ENCODE results near the gene MSH5.

MSH5 gene

GRCh38 chr6:31702405-31702818 is 37.4 kb upstream of the MSH5 start:
- H2AK5ac ChIP-seq (ENCODE audit: low read length), result peak overlapping the region; percentile 95
- H3K79me1 ChIP-seq (ENCODE audit: low read length), result peaks cover 17% of the 10 kb centered on the region
- H3K18ac ChIP-seq (ENCODE audit: low read length), result peak overlapping the region; percentile 97
- H2BK15ac ChIP-seq (replicated peaks; ENCODE audit: low read depth), result no peak overlapping the region
- no peak overlapping the region for H2BK120ac ChIP-seq (ENCODE audit: low read depth, low read length)
- peaks cover 7% of the 10 kb centered on the region for H3K4me1 ChIP-seq (ENCODE audit: control insufficient read depth, low read depth, low read length)
- H2BK5ac ChIP-seq (ENCODE audit: low read length), result peak overlapping the region; percentile 86
- H3K4me2 ChIP-seq (ENCODE audit: low read length), result peak overlapping the region; percentile 99
- H3K56ac ChIP-seq (ENCODE audit: low read length), result peak overlapping the region; percentile 95
- peak; percentile 76 for DNase-seq
- no peak overlapping the region for H4K5ac ChIP-seq (ENCODE audit: low read length)
- no CpG with 5 or more reads among the region's 10 CpGs for WGBS (ENCODE audit: extremely low coverage, insufficient coverage, low lambda C conversion rate)
- H3K23ac ChIP-seq (ENCODE audit: low read length), result peak overlapping the region; percentile 81
- H3K4me3 ChIP-seq (ENCODE audit: low read length), result peak overlapping the region; percentile 99
- no peak overlapping the region for H4K8ac ChIP-seq (ENCODE audit: low read depth, low read length)
- no peaks in the 10 kb centered on the region for H3K27me3 ChIP-seq (ENCODE audit: insufficient read depth, low read length, poor library complexity)
- peak overlapping the region; percentile 95 for H3K27ac ChIP-seq (ENCODE audit: low read depth, low read length)
- H3K4ac ChIP-seq (ENCODE audit: low read depth, low read length), result peak overlapping the region; percentile 92
- peaks cover 3% of the 10 kb centered on the region for H3K36me3 ChIP-seq (ENCODE audit: control insufficient read depth, insufficient read depth, low read length)
- H3K79me2 ChIP-seq (ENCODE audit: control insufficient read depth, insufficient read depth, low read length), result peaks cover 17% of the 10 kb centered on the region
- peak overlapping the region; percentile 95 for H3K9ac ChIP-seq (ENCODE audit: low read length)

GRCh38 chr6:31702819-31703716 is 36.7 kb upstream of the MSH5 start, which contains the start of gene ABHD16A:
ABHD16A (minus strand) TSS chr6:31703324; CDS start chr6:31703281, 43 bp downstream.
- peaks cover 7% of the 10 kb centered on the region for H3K4me1 ChIP-seq (ENCODE audit: control insufficient read depth, low read depth, low read length)
- peak within 1 kb of the TSS; percentile 86 for H2BK5ac ChIP-seq (ENCODE audit: low read length)
- no peaks in the 10 kb centered on the region for H3K36me3 ChIP-seq (ENCODE audit: control insufficient read depth, insufficient read depth, low read length)
- no peak within 1 kb of the TSS for H2BK15ac ChIP-seq (replicated peaks; ENCODE audit: low read depth)
- peak within 1 kb of the TSS; percentile 95 for H3K56ac ChIP-seq (ENCODE audit: low read length)
- H3K18ac ChIP-seq (ENCODE audit: low read length), result peak within 1 kb of the TSS; percentile 97
- H2BK120ac ChIP-seq (ENCODE audit: low read depth, low read length), result peak within 1 kb of the TSS; percentile 77
- H3K79me1 ChIP-seq (ENCODE audit: low read length), result peaks cover 14% of the 10 kb centered on the region
- peak; percentile 99 for DNase-seq
- no peak within 1 kb of the TSS for H4K8ac ChIP-seq (ENCODE audit: low read depth, low read length)
- H4K5ac ChIP-seq (ENCODE audit: low read length), result no peak within 1 kb of the TSS
- H3K79me2 ChIP-seq (ENCODE audit: control insufficient read depth, insufficient read depth, low read length), result peaks cover 14% of the 10 kb centered on the region
- WGBS (ENCODE audit: extremely low coverage, insufficient coverage, low lambda C conversion rate), result no CpG with 5 or more reads among the region's 54 CpGs
- H3K4me2 ChIP-seq (ENCODE audit: low read length), result peak within 1 kb of the TSS; percentile 99
- peak within 1 kb of the TSS; percentile 95 for H3K9ac ChIP-seq (ENCODE audit: low read length)
- peak within 1 kb of the TSS; percentile 99 for H3K4me3 ChIP-seq (ENCODE audit: low read length)
- peak within 1 kb of the TSS; percentile 81 for H3K23ac ChIP-seq (ENCODE audit: low read length)
- H2AK5ac ChIP-seq (ENCODE audit: low read length), result peak within 1 kb of the TSS; percentile 95
- no peaks in the 10 kb centered on the region for H3K27me3 ChIP-seq (ENCODE audit: insufficient read depth, low read length, poor library complexity)
- H3K27ac ChIP-seq (ENCODE audit: low read depth, low read length), result peak within 1 kb of the TSS; percentile 95
- H3K4ac ChIP-seq (ENCODE audit: low read depth, low read length), result peak within 1 kb of the TSS; percentile 92

GRCh38 chr6:31705931-31706330 is 33.9 kb upstream of the MSH5 start:
- H3K4me1 ChIP-seq (ENCODE audit: control insufficient read depth, low read depth, low read length), result peaks cover 10% of the 10 kb centered on the region
- no peak overlapping the region for H3K9ac ChIP-seq (ENCODE audit: low read length)
- H3K27ac ChIP-seq (ENCODE audit: low read depth, low read length), result no peak overlapping the region
- H3K4me2 ChIP-seq (ENCODE audit: low read length), result no peak overlapping the region
- H2BK5ac ChIP-seq (ENCODE audit: low read length), result no peak overlapping the region
- H3K23ac ChIP-seq (ENCODE audit: low read length), result no peak overlapping the region
- no peak overlapping the region for H4K5ac ChIP-seq (ENCODE audit: low read length)
- no peaks in the 10 kb centered on the region for H3K27me3 ChIP-seq (ENCODE audit: insufficient read depth, low read length, poor library complexity)
- peaks cover 12% of the 10 kb centered on the region for H3K79me2 ChIP-seq (ENCODE audit: control insufficient read depth, insufficient read depth, low read length)
- H3K36me3 ChIP-seq (ENCODE audit: control insufficient read depth, insufficient read depth, low read length), result no peaks in the 10 kb centered on the region
- H2BK120ac ChIP-seq (ENCODE audit: low read depth, low read length), result no peak overlapping the region
- no peak overlapping the region for H4K8ac ChIP-seq (ENCODE audit: low read depth, low read length)
- no peak overlapping the region for H3K56ac ChIP-seq (ENCODE audit: low read length)
- no CpG with 5 or more reads among the region's 6 CpGs for WGBS (ENCODE audit: extremely low coverage, insufficient coverage, low lambda C conversion rate)
- H3K18ac ChIP-seq (ENCODE audit: low read length), result no peak overlapping the region
- no peak overlapping the region for H2BK15ac ChIP-seq (replicated peaks; ENCODE audit: low read depth)
- DNase-seq, result no peak
- no peak overlapping the region for H2AK5ac ChIP-seq (ENCODE audit: low read length)
- H3K79me1 ChIP-seq (ENCODE audit: low read length), result peaks cover 11% of the 10 kb centered on the region
- no peak overlapping the region for H3K4ac ChIP-seq (ENCODE audit: low read depth, low read length)
- H3K4me3 ChIP-seq (ENCODE audit: low read length), result no peak overlapping the region

GRCh38 chr6:31706599-31706998 is 33.2 kb upstream of the MSH5 start, which contains the start of gene LY6G6F:
LY6G6F (plus strand) TSS chr6:31706866; CDS start chr6:31706907, 41 bp downstream.
- peaks cover 6% of the 10 kb centered on the region for H3K79me1 ChIP-seq (ENCODE audit: low read length)
- no peaks in the 10 kb centered on the region for H3K27me3 ChIP-seq (ENCODE audit: insufficient read depth, low read length, poor library complexity)
- no peak within 1 kb of the TSS for H3K27ac ChIP-seq (ENCODE audit: low read depth, low read length)
- no peak within 1 kb of the TSS for H2BK5ac ChIP-seq (ENCODE audit: low read length)
- H2AK5ac ChIP-seq (ENCODE audit: low read length), result no peak within 1 kb of the TSS
- H3K56ac ChIP-seq (ENCODE audit: low read length), result no peak within 1 kb of the TSS
- H3K9ac ChIP-seq (ENCODE audit: low read length), result no peak within 1 kb of the TSS
- H2BK15ac ChIP-seq (replicated peaks; ENCODE audit: low read depth), result no peak within 1 kb of the TSS
- H3K79me2 ChIP-seq (ENCODE audit: control insufficient read depth, insufficient read depth, low read length), result peaks cover 6% of the 10 kb centered on the region
- no peak within 1 kb of the TSS for H3K18ac ChIP-seq (ENCODE audit: low read length)
- no peak within 1 kb of the TSS for H3K23ac ChIP-seq (ENCODE audit: low read length)
- H3K36me3 ChIP-seq (ENCODE audit: control insufficient read depth, insufficient read depth, low read length), result no peaks in the 10 kb centered on the region
- H4K8ac ChIP-seq (ENCODE audit: low read depth, low read length), result no peak within 1 kb of the TSS
- no peak within 1 kb of the TSS for H4K5ac ChIP-seq (ENCODE audit: low read length)
- H3K4me2 ChIP-seq (ENCODE audit: low read length), result no peak within 1 kb of the TSS
- H3K4me3 ChIP-seq (ENCODE audit: low read length), result no peak within 1 kb of the TSS
- H3K4me1 ChIP-seq (ENCODE audit: control insufficient read depth, low read depth, low read length), result peaks cover 10% of the 10 kb centered on the region
- no CpG with 5 or more reads among the region's 3 CpGs for WGBS (ENCODE audit: extremely low coverage, insufficient coverage, low lambda C conversion rate)
- no peak within 1 kb of the TSS for H2BK120ac ChIP-seq (ENCODE audit: low read depth, low read length)
- peak within 1 kb of the TSS; percentile 7 for H3K4ac ChIP-seq (ENCODE audit: low read depth, low read length)
- DNase-seq, result no peak

- H4K8ac ChIP-seq (ENCODE audit: low read depth, low read length), result no peak overlapping the region
- H3K4me2 ChIP-seq (ENCODE audit: low read length), result no peak overlapping the region
- H3K27me3 ChIP-seq (ENCODE audit: insufficient read depth, low read length, poor library complexity), result no peaks in the 10 kb centered on the region
- no peak overlapping the region for H3K4me3 ChIP-seq (ENCODE audit: low read length)
- no peak overlapping the region for H3K18ac ChIP-seq (ENCODE audit: low read length)
- no peak overlapping the region for H4K5ac ChIP-seq (ENCODE audit: low read length)
- peaks cover 4% of the 10 kb centered on the region for H3K4me1 ChIP-seq (ENCODE audit: control insufficient read depth, low read depth, low read length)
- H3K36me3 ChIP-seq (ENCODE audit: control insufficient read depth, insufficient read depth, low read length), result no peaks in the 10 kb centered on the region
- no peak overlapping the region for H3K56ac ChIP-seq (ENCODE audit: low read length)
- H2AK5ac ChIP-seq (ENCODE audit: low read length), result no peak overlapping the region
- no peak overlapping the region for H3K27ac ChIP-seq (ENCODE audit: low read depth, low read length)
- H3K9ac ChIP-seq (ENCODE audit: low read length), result no peak overlapping the region
- H2BK15ac ChIP-seq (replicated peaks; ENCODE audit: low read depth), result no peak overlapping the region
- H3K4ac ChIP-seq (ENCODE audit: low read depth, low read length), result no peak overlapping the region
- no peak overlapping the region for H3K23ac ChIP-seq (ENCODE audit: low read length)
- no CpG with 5 or more reads among the region's 10 CpGs for WGBS (ENCODE audit: extremely low coverage, insufficient coverage, low lambda C conversion rate)
- H2BK120ac ChIP-seq (ENCODE audit: low read depth, low read length), result no peak overlapping the region
- no peak overlapping the region for H2BK5ac ChIP-seq (ENCODE audit: low read length)
- no peak for DNase-seq
- no peaks in the 10 kb centered on the region for H3K79me1 ChIP-seq (ENCODE audit: low read length)
- H3K79me2 ChIP-seq (ENCODE audit: control insufficient read depth, insufficient read depth, low read length), result no peaks in the 10 kb centered on the region
Observed at GRCh38 chr6:31707701-31708100, 32.1 kb upstream of the MSH5 start.
